ENCODE data around the gene CHCHD6.

GRCh38 chr3:126672340-126672739, 31.7 kb upstream of the CHCHD6 start:
- no peak for TF ChIP-seq POLR2A (IDR thresholded peaks at IDR 0.05; ENCODE audit: low read depth, low read length)
- TF ChIP-seq CTCF (IDR thresholded peaks at IDR 0.05; ENCODE audit: extremely low read depth in 1 of 2, insufficient read depth in 1 of 2, low read depth in 1 of 2, low read length in 2 of 2): no peak
- TF ChIP-seq FOS (IDR thresholded peaks at IDR 0.05; ENCODE audit: borderline replicate concordance, insufficient read depth, low read length): no peak
- no peak for TF ChIP-seq EZH2 (IDR thresholded peaks at IDR 0.05; ENCODE audit: borderline replicate concordance, low read depth, low read length, severe bottlenecking)
- TF ChIP-seq MAX (IDR thresholded peaks at IDR 0.05; ENCODE audit: insufficient read depth, insufficient read length): no peak
- TF ChIP-seq MYC (IDR thresholded peaks at IDR 0.05; ENCODE audit: low read depth, low read length): no peak

Data from endothelial cell of umbilical vein (primary cell).